Measurements from ENCODE around the gene SLC25A12.

SLC25A12 gene

GRCh38 chr2:171921970-171922229 lies 27.9 kb upstream of the SLC25A12 start:
- no peak overlapping the region for H2BK12ac ChIP-seq (ENCODE audit: low read length)
- no peak overlapping the region for H2BK120ac ChIP-seq (ENCODE audit: insufficient read depth, low read length, poor library complexity)
- H4K91ac ChIP-seq (ENCODE audit: low read depth, low read length), result no peak overlapping the region
- peak overlapping the region; percentile 69 for H3K4me2 ChIP-seq (ENCODE audit: low read length)
- no peak overlapping the region for H3K27ac ChIP-seq (ENCODE audit: low read depth, low read length)
- no peak overlapping the region for H3K4me3 ChIP-seq (ENCODE audit: low read depth, low read length)
- H4K12ac ChIP-seq (ENCODE audit: low read depth, low read length), result peak overlapping the region; percentile 79
- H3K79me2 ChIP-seq (ENCODE audit: control insufficient read depth, insufficient read depth, low read length, poor library complexity), result peaks cover 4% of the 10 kb centered on the region
- peaks cover 6 to 7% of the 10 kb centered on the region in 2 experiments for H3K36me3 ChIP-seq (ENCODE audit: control insufficient read depth in 1 of 2, insufficient read depth in 2 of 2, low read length in 2 of 2)
- H3K18ac ChIP-seq (ENCODE audit: low read length), result no peak overlapping the region
- no peak for DNase-seq
- H3K27me3 ChIP-seq (ENCODE audit: insufficient read depth, low read length), result no peaks in the 10 kb centered on the region
- no peak overlapping the region for H2AK5ac ChIP-seq (ENCODE audit: low read length)
- H3K9me3 ChIP-seq (ENCODE audit: insufficient read depth, low read depth, low read length), result no peaks in the 10 kb centered on the region
- peaks cover 2 to 5% of the 10 kb centered on the region in 2 experiments for H3K4me1 ChIP-seq (ENCODE audit: control insufficient read depth in 1 of 2, insufficient read depth in 2 of 2, low read length in 2 of 2)
- WGBS (ENCODE audit: extremely low coverage, insufficient coverage, insufficient read length), result no CpG with 5 or more reads among the region's 5 CpGs
- no peak overlapping the region for H3K14ac ChIP-seq (ENCODE audit: low read length)
- H3K23ac ChIP-seq (ENCODE audit: low read length), result no peak overlapping the region
- peak overlapping the region; percentile 18 for H3K9ac ChIP-seq (ENCODE audit: low read length)
- H4K8ac ChIP-seq (ENCODE audit: low read depth, low read length), result peak overlapping the region; percentile 70
- no peak overlapping the region for H2BK5ac ChIP-seq (ENCODE audit: low read depth, low read length, poor library complexity)
- H3K4ac ChIP-seq (ENCODE audit: low read depth, low read length), result no peak overlapping the region
- H2AFZ ChIP-seq (ENCODE audit: insufficient read depth, low read length, poor library complexity), result peak overlapping the region; percentile 37
- peaks cover 4% of the 10 kb centered on the region for H3K79me1 ChIP-seq (ENCODE audit: low read length)

- Histone ChIP-seq H4K8ac (ENCODE audit: low read depth, low read length) (no peak overlapping the region), H2BK120ac (ENCODE audit: insufficient read depth, low read length, poor library complexity) (no peak overlapping the region), H3K18ac (ENCODE audit: low read length) (no peak overlapping the region), H3K27ac (ENCODE audit: low read depth, low read length) (no peak overlapping the region), H3K79me1 (ENCODE audit: low read length) (peaks cover 4% of the 10 kb centered on the region), H3K4me1 (ENCODE audit: control insufficient read depth in 1 of 2, insufficient read depth in 2 of 2, low read length in 2 of 2) (peaks cover 2 to 5% of the 10 kb centered on the region in 2 experiments), H3K4ac (ENCODE audit: low read depth, low read length) (no peak overlapping the region), H3K4me2 (ENCODE audit: low read length) (no peak overlapping the region), H3K9ac (ENCODE audit: low read length) (no peak overlapping the region), H3K9me3 (ENCODE audit: insufficient read depth, low read depth, low read length) (no peaks in the 10 kb centered on the region), H2BK5ac (ENCODE audit: low read depth, low read length, poor library complexity) (no peak overlapping the region), H3K27me3 (ENCODE audit: insufficient read depth, low read length) (no peaks in the 10 kb centered on the region), H3K4me3 (ENCODE audit: low read depth, low read length) (no peak overlapping the region), H2BK12ac (ENCODE audit: low read length) (no peak overlapping the region), H3K79me2 (ENCODE audit: control insufficient read depth, insufficient read depth, low read length, poor library complexity) (peaks cover 4% of the 10 kb centered on the region), H3K23ac (ENCODE audit: low read length) (no peak overlapping the region), H4K12ac (ENCODE audit: low read depth, low read length) (no peak overlapping the region), H2AFZ (ENCODE audit: insufficient read depth, low read length, poor library complexity) (no peak overlapping the region), H2AK5ac (ENCODE audit: low read length) (no peak overlapping the region), H3K36me3 (ENCODE audit: control insufficient read depth in 1 of 2, insufficient read depth in 2 of 2, low read length in 2 of 2) (peaks cover 2% of the 10 kb centered on the region in 2 experiments), H4K91ac (ENCODE audit: low read depth, low read length) (no peak overlapping the region), H3K14ac (ENCODE audit: low read length) (no peak overlapping the region)
- no CpG with 5 or more reads among the region's 2 CpGs for WGBS (ENCODE audit: extremely low coverage, insufficient coverage, insufficient read length)
- no peak for DNase-seq
Measured at GRCh38 chr2:171919453-171919852, 25.4 kb upstream of the SLC25A12 start.

DNA sequence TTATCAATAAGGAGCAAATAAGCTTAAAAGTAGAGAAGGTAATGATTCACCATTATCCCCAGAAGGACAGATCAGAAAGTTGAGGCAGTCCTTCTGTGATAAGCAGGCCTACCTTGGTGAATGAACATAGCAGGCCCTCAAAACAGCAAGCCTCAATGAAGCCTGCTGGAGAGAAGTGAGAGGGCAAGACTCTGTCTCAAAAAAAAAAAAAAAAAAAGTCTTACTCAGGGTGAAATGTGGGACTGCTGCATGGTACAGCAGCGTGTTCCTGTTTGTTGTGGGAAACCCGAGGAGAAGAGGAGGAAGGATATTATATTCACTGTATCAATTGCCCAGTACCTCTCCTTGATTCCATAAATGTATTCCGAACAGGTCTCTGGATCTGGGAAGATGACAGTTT lies 19.5 kb upstream of the SLC25A12 start:
- H3K4me1 ChIP-seq (ENCODE audit: control insufficient read depth in 1 of 2, insufficient read depth in 2 of 2, low read length in 2 of 2), result no peaks in the 10 kb centered on the region
- no peak overlapping the region for H4K12ac ChIP-seq (ENCODE audit: low read depth, low read length)
- H4K91ac ChIP-seq (ENCODE audit: low read depth, low read length), result no peak overlapping the region
- no peak for DNase-seq
- H3K79me1 ChIP-seq (ENCODE audit: low read length), result no peaks in the 10 kb centered on the region
- H3K27me3 ChIP-seq (ENCODE audit: insufficient read depth, low read length), result no peaks in the 10 kb centered on the region
- H3K18ac ChIP-seq (ENCODE audit: low read length), result no peak overlapping the region
- H3K14ac ChIP-seq (ENCODE audit: low read length), result no peak overlapping the region
- no peak overlapping the region for H3K9ac ChIP-seq (ENCODE audit: low read length)
- no peak overlapping the region for H2BK120ac ChIP-seq (ENCODE audit: insufficient read depth, low read length, poor library complexity)
- H2AFZ ChIP-seq (ENCODE audit: insufficient read depth, low read length, poor library complexity), result no peak overlapping the region
- WGBS (ENCODE audit: extremely low coverage, insufficient coverage, insufficient read length), result no CpG with 5 or more reads among the region's 3 CpGs
- no peak overlapping the region for H2BK12ac ChIP-seq (ENCODE audit: low read length)
- H3K27ac ChIP-seq (ENCODE audit: low read depth, low read length), result no peak overlapping the region
- H3K4ac ChIP-seq (ENCODE audit: low read depth, low read length), result no peak overlapping the region
- H3K4me3 ChIP-seq (ENCODE audit: low read depth, low read length), result no peak overlapping the region
- H3K36me3 ChIP-seq (ENCODE audit: control insufficient read depth in 1 of 2, insufficient read depth in 2 of 2, low read length in 2 of 2), result no peaks in the 10 kb centered on the region
- H2BK5ac ChIP-seq (ENCODE audit: low read depth, low read length, poor library complexity), result no peak overlapping the region
- no peak overlapping the region for H4K8ac ChIP-seq (ENCODE audit: low read depth, low read length)
- H2AK5ac ChIP-seq (ENCODE audit: low read length), result no peak overlapping the region
- no peaks in the 10 kb centered on the region for H3K79me2 ChIP-seq (ENCODE audit: control insufficient read depth, insufficient read depth, low read length, poor library complexity)
- H3K9me3 ChIP-seq (ENCODE audit: insufficient read depth, low read depth, low read length), result no peaks in the 10 kb centered on the region
- no peak overlapping the region for H3K23ac ChIP-seq (ENCODE audit: low read length)
- no peak overlapping the region for H3K4me2 ChIP-seq (ENCODE audit: low read length)

- no peak overlapping the region for H2AFZ ChIP-seq (ENCODE audit: insufficient read depth, low read length, poor library complexity)
- no peaks in the 10 kb centered on the region for H3K27me3 ChIP-seq (ENCODE audit: insufficient read depth, low read length)
- H3K4me2 ChIP-seq (ENCODE audit: low read length), result no peak overlapping the region
- no peak overlapping the region for H3K23ac ChIP-seq (ENCODE audit: low read length)
- H3K79me2 ChIP-seq (ENCODE audit: control insufficient read depth, insufficient read depth, low read length, poor library complexity), result no peaks in the 10 kb centered on the region
- no peak overlapping the region for H3K18ac ChIP-seq (ENCODE audit: low read length)
- H4K12ac ChIP-seq (ENCODE audit: low read depth, low read length), result no peak overlapping the region
- no peaks in the 10 kb centered on the region for H3K4me1 ChIP-seq (ENCODE audit: control insufficient read depth in 1 of 2, insufficient read depth in 2 of 2, low read length in 2 of 2)
- no peak overlapping the region for H3K9ac ChIP-seq (ENCODE audit: low read length)
- DNase-seq, result no peak
- H2BK120ac ChIP-seq (ENCODE audit: insufficient read depth, low read length, poor library complexity), result no peak overlapping the region
- H2BK5ac ChIP-seq (ENCODE audit: low read depth, low read length, poor library complexity), result no peak overlapping the region
- H3K4ac ChIP-seq (ENCODE audit: low read depth, low read length), result no peak overlapping the region
- no peak overlapping the region for H4K8ac ChIP-seq (ENCODE audit: low read depth, low read length)
- H3K36me3 ChIP-seq (ENCODE audit: control insufficient read depth in 1 of 2, insufficient read depth in 2 of 2, low read length in 2 of 2), result no peaks in the 10 kb centered on the region
- H3K79me1 ChIP-seq (ENCODE audit: low read length), result no peaks in the 10 kb centered on the region
- WGBS (ENCODE audit: extremely low coverage, insufficient coverage, insufficient read length), result no CpG with 5 or more reads among the region's 1 CpG
- H3K4me3 ChIP-seq (ENCODE audit: low read depth, low read length), result no peak overlapping the region
- no peaks in the 10 kb centered on the region for H3K9me3 ChIP-seq (ENCODE audit: insufficient read depth, low read depth, low read length)
- no peak overlapping the region for H3K27ac ChIP-seq (ENCODE audit: low read depth, low read length)
- H2AK5ac ChIP-seq (ENCODE audit: low read length), result no peak overlapping the region
- H3K14ac ChIP-seq (ENCODE audit: low read length), result no peak overlapping the region
- H2BK12ac ChIP-seq (ENCODE audit: low read length), result no peak overlapping the region
- H4K91ac ChIP-seq (ENCODE audit: low read depth, low read length), result no peak overlapping the region
Measured at GRCh38 chr2:171910494-171910893, 16.4 kb upstream of the SLC25A12 start.

Measured in trophoblast cell (in vitro differentiated cells and primary cell).